DND-41 (cell line): ENCODE results near the gene SMC1B.

Experiments
- ATAC-seq: fragments of 200-7000 bp; cut with Tn5 transposase; 3 replicates; pipeline ENCODE4 v1.9.1; 2021; ENCODE audit warnings: low read depth; ENCODE audit not compliant: insufficient read depth
- DNase-seq: peaks from one replicate; pipeline ENCODE4 v3.0.0-alpha.2; 2020
- H2AFZ ChIP-seq: 2 replicates; pipeline ENCODE4 v1.6.0; 2012; ENCODE audit warnings: low read depth, low read length
- H3K27ac ChIP-seq: 2 replicates; pipeline ENCODE4 v1.5.1; 2012; ENCODE audit warnings: low read length, inconsistent platforms
- H3K27me3 ChIP-seq: fragments of 200-600 bp; sonication (generic); 2 replicates; pipeline ENCODE4 v1.6.0; 2012; ENCODE audit warnings: low read length, mild to moderate bottlenecking, inconsistent platforms; ENCODE audit not compliant: insufficient read depth, poor library complexity
- H3K36me3 ChIP-seq: 2 replicates; pipeline ENCODE4 v1.5.1; 2012; ENCODE audit warnings: low read length, inconsistent platforms; ENCODE audit not compliant: insufficient read depth
- H3K4me1 ChIP-seq: 2 replicates; pipeline ENCODE4 v1.5.1; 2012; ENCODE audit warnings: mild to moderate bottlenecking, low read length; ENCODE audit not compliant: insufficient read depth
- H3K4me2 ChIP-seq: 2 replicates; pipeline ENCODE4 v1.6.0; 2012; ENCODE audit warnings: mild to moderate bottlenecking, moderate library complexity, low read length, inconsistent platforms; ENCODE audit not compliant: insufficient read depth
- H3K4me3 ChIP-seq, 2 experiments: fragments of 200-600 bp in 1 of 2; shearing (Covaris generic) in 1 of 2; 2 replicates each; pipeline ENCODE4 v1.5.1; 2012 to 2016; ENCODE audit warnings: inconsistent platforms in 2 of 2, low read length in 2 of 2, mild to moderate bottlenecking in 2 of 2, low read depth in 1 of 2, moderate library complexity in 1 of 2
- H3K79me2 ChIP-seq: 2 replicates; pipeline ENCODE4 v1.6.0; 2012; ENCODE audit warnings: low read length, inconsistent platforms; ENCODE audit not compliant: insufficient read depth
- H3K9ac ChIP-seq: 2 replicates; pipeline ENCODE4 v1.6.0; 2012; ENCODE audit warnings: low read depth, mild to moderate bottlenecking, inconsistent platforms, low read length, moderate library complexity
- H3K9me3 ChIP-seq: 2 replicates; pipeline ENCODE4 v1.5.1; 2012; ENCODE audit warnings: low read length, moderate library complexity, mild to moderate bottlenecking, inconsistent platforms; ENCODE audit not compliant: insufficient read depth, severe bottlenecking
- H4K20me1 ChIP-seq: 2 replicates; pipeline ENCODE4 v1.6.0; 2012; ENCODE audit warnings: low read length; ENCODE audit not compliant: insufficient read depth
- EZH2 ChIP-seq: IDR thresholded peaks from 3 replicates; pipeline ENCODE4 v1.6.1; 2012; ENCODE audit warnings: borderline replicate concordance, low read depth, mild to moderate bottlenecking, moderate library complexity, low read length, inconsistent platforms; ENCODE audit not compliant: severe bottlenecking
- TF ChIP-seq, protein P1 (sequence below): IDR thresholded peaks from 2 replicates; pipeline ENCODE4 v1.5.1; 2012; ENCODE audit warnings: borderline replicate concordance, low read length, moderate library complexity, mild to moderate bottlenecking; ENCODE audit not compliant: poor library complexity, severe bottlenecking; ENCODE audit errors: extremely low read depth

Gene SMC1B

GRCh38 chr22:45314786-45315185 lies 98.6 kb downstream of the SMC1B start:
- Histone ChIP-seq H3K79me2 (peaks cover 84% of the 10 kb centered on the region), H2AFZ (no peak overlapping the region), H3K4me3 (no peak overlapping the region), H3K4me1 (peaks cover 44% of the 10 kb centered on the region), H3K36me3 (no peaks in the 10 kb centered on the region), H3K27ac (no peak overlapping the region), H3K4me2 (no peak overlapping the region), H3K9me3 (no peaks in the 10 kb centered on the region), H4K20me1 (peaks cover 39% of the 10 kb centered on the region), H3K27me3 (no peaks in the 10 kb centered on the region), H3K9ac (no peak overlapping the region)
- no peak for ATAC-seq
- DNase-seq = no peak
- no peak for TF ChIP-seq EZH2
- TF ChIP-seq, protein P1, sequence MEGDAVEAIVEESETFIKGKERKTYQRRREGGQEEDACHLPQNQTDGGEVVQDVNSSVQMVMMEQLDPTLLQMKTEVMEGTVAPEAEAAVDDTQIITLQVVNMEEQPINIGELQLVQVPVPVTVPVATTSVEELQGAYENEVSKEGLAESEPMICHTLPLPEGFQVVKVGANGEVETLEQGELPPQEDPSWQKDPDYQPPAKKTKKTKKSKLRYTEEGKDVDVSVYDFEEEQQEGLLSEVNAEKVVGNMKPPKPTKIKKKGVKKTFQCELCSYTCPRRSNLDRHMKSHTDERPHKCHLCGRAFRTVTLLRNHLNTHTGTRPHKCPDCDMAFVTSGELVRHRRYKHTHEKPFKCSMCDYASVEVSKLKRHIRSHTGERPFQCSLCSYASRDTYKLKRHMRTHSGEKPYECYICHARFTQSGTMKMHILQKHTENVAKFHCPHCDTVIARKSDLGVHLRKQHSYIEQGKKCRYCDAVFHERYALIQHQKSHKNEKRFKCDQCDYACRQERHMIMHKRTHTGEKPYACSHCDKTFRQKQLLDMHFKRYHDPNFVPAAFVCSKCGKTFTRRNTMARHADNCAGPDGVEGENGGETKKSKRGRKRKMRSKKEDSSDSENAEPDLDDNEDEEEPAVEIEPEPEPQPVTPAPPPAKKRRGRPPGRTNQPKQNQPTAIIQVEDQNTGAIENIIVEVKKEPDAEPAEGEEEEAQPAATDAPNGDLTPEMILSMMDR = no peak

- peaks cover 39% of the 10 kb centered on the region for H4K20me1 ChIP-seq
- ATAC-seq = no peak
- peaks cover 78% of the 10 kb centered on the region for H3K79me2 ChIP-seq
- no peak overlapping the region for H2AFZ ChIP-seq
- H3K9ac ChIP-seq = no peak overlapping the region
- H3K9me3 ChIP-seq = no peaks in the 10 kb centered on the region
- no peak for DNase-seq
- TF ChIP-seq EZH2 = no peak
- TF ChIP-seq, protein P1 = no peak
- H3K27me3 ChIP-seq = no peaks in the 10 kb centered on the region
- no peak overlapping the region for H3K4me3 ChIP-seq
- H3K4me1 ChIP-seq = peaks cover 44% of the 10 kb centered on the region
- H3K27ac ChIP-seq = no peak overlapping the region
- no peak overlapping the region for H3K4me2 ChIP-seq
- H3K36me3 ChIP-seq = no peaks in the 10 kb centered on the region
Measured at GRCh38 chr22:45314054-45314721, 99.2 kb downstream of the SMC1B start.

DNA sequence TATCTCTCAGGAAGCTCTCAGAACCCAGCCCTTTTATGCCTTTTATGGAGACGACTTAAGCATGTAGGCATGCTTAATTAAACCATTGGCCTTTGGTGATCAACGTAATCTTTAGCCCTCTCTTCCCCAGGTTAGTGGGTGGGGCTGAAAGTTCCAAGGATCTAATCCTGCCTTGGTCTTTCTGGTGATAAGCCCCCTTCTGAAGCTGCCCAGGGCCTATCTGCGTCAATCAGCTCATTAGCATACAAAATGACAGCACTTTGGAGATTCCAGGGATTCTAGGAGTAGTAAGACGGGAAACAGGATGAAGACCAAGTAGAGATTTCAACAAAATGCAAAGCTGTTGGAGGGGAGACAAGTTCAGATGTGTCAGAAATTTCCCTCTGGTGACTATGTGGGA lies 100.5 kb downstream of the SMC1B start:
- ATAC-seq (no peak), DNase-seq (no peak)
- Histone ChIP-seq H3K36me3 (no peaks in the 10 kb centered on the region), H3K27me3 (no peaks in the 10 kb centered on the region), H4K20me1 (peaks cover 33% of the 10 kb centered on the region), H3K79me2 (peaks cover 68% of the 10 kb centered on the region), H3K27ac (no peak overlapping the region), H3K4me1 (peaks cover 39% of the 10 kb centered on the region), H2AFZ (no peak overlapping the region), H3K4me3 (no peak overlapping the region), H3K9ac (no peak overlapping the region), H3K4me2 (no peak overlapping the region), H3K9me3 (no peaks in the 10 kb centered on the region)
- TF ChIP-seq, protein P1 = no peak
- no peak for TF ChIP-seq EZH2
